Esophagus squamous epithelium (tissue), 4 donors: Measurements from ENCODE around the gene SCN4A.

ENCODE experiments used
- CTCF ChIP-seq, 6 experiments: fragments of 450-650 bp in 4 of 6; fragments of 200-600 bp in 2 of 6; sonication (generic) in 2 of 6; IDR thresholded peaks; one replicate each; pipeline ENCODE4 v1.5.1; 2016 to 2019; ENCODE audit warnings: antibody characterized with exemption in 6 of 6, mild to moderate bottlenecking in 4 of 6, moderate library complexity in 4 of 6
- POLR2A ChIP-seq, 4 donors: fragments of 450-650 bp; IDR thresholded peaks; one replicate each; pipeline ENCODE4 v1.6.1; 2017; ENCODE audit warnings: antibody characterized with exemption in 4 of 4, mild to moderate bottlenecking in 4 of 4, moderate library complexity in 3 of 4

- no peak for TF ChIP-seq CTCF (IDR thresholded peaks at IDR 0.05)
- TF ChIP-seq POLR2A (IDR thresholded peaks at IDR 0.05): no peak
Observed at GRCh38 chr17:63910096-63910495, 62.6 kb downstream of the SCN4A start.
